Activated CD4-positive, alpha-beta memory T cell treated with anti-CD3 and anti-CD28 coated beads for 36 hours (primary cell): ENCODE measurements around the gene SV2B. TPM values are rescaled to one million over a fixed set of nuclear protein-coding genes. Genes with fewer than 3 reads are reported as not detected.
A peak's percentile ranks its signal among the peaks of the same experiment; 100 is the strongest.

Experiments
- CTCF ChIA-PET: fragments of 350-600 bp; sonication (Branson Sonifier 250); formaldehyde crosslinking; loops from one replicate; lab custom pipeline; 2021; ENCODE audit warnings: antibody characterized with exemption, inconsistent platforms; lab: Charles Lee
- POLR2A ChIA-PET: fragments of 350-600 bp; sonication (Branson Sonifier 250); formaldehyde crosslinking; loops from one replicate; lab custom pipeline; 2021; ENCODE audit warnings: antibody characterized with exemption; lab: Charles Lee
- DNase-seq: peaks from one replicate; pipeline ENCODE4 v3.0.0-alpha.2; 2020
- H3K27ac Mint-ChIP-seq: one replicate; pipeline ENCODE4 v1.8.0; 2021; ENCODE audit warnings: mixed read lengths
- H3K27me3 Mint-ChIP-seq: one replicate; pipeline ENCODE4 v1.8.0; 2021; ENCODE audit warnings: mixed read lengths
- H3K36me3 Mint-ChIP-seq: one replicate; pipeline ENCODE4 v1.8.0; 2021; ENCODE audit warnings: mixed read lengths
- H3K4me1 Mint-ChIP-seq: one replicate; pipeline ENCODE4 v1.8.0; 2021; ENCODE audit warnings: low read depth, mixed read lengths
- H3K4me3 Mint-ChIP-seq: one replicate; pipeline ENCODE4 v1.8.0; 2021; ENCODE audit warnings: mild to moderate bottlenecking, mixed read lengths
- H3K9me3 Mint-ChIP-seq: one replicate; pipeline ENCODE4 v1.8.0; 2021; ENCODE audit warnings: mixed read lengths
- intact Hi-C: fragments of 100-400 bp; cut with micrococcal nuclease; formaldehyde crosslinking; loops from one replicate; pipeline ENCODE4 v1.15.1; 2023
- total RNA-seq, 2 experiments: library from RNA; stranded (reverse); gene quantifications; one replicate each; pipeline ENCODE4 v1.2.3, GENCODE V29; 2021

The SV2B gene, protein sequence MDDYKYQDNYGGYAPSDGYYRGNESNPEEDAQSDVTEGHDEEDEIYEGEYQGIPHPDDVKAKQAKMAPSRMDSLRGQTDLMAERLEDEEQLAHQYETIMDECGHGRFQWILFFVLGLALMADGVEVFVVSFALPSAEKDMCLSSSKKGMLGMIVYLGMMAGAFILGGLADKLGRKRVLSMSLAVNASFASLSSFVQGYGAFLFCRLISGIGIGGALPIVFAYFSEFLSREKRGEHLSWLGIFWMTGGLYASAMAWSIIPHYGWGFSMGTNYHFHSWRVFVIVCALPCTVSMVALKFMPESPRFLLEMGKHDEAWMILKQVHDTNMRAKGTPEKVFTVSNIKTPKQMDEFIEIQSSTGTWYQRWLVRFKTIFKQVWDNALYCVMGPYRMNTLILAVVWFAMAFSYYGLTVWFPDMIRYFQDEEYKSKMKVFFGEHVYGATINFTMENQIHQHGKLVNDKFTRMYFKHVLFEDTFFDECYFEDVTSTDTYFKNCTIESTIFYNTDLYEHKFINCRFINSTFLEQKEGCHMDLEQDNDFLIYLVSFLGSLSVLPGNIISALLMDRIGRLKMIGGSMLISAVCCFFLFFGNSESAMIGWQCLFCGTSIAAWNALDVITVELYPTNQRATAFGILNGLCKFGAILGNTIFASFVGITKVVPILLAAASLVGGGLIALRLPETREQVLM
- total RNA-seq = under 1 TPM; 0.02 to 0.05 TPM

DNA sequence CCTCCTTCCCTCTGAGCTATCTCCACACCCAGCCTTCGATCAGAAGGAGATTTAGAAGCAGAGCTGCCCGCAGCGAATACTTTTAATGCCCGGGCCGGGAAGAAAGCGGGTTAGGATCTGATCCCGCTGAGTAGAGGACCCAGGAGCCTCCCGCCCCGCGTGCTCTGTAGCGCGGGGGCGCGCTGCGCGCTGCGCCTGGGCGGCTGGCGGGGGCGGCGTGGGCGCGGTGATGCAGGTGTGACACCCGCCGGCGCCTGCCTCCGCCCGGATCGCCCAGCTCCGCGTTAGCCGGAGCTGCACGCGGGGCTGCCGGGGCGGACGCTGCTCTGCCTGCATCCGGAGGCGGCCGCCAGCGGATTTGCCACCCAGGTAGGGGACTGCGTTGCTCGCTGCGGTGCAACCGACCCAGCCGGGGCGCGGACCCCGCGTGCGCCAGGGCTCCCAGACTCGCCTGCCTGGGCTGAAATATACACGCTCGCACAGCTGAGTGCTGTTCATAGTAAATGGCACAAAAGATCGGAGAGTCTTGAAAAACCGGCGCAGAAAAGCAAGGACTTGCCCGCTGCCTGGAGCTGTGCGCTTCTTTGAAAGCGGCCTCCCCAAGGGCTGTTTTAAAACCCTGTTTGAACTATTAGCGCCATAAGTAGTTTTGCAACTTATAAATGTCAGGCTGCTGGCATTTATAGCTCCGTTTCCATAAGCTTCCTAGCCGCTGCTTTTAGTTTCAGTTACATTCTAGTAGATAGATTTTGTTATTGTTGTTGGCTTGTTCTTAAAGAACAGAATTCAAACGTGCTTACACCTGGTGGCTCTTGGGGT is at the start of gene SV2B:
TSS of gene SV2B (plus strand) at position 263 of the 819 bp plus-strand sequence. CDS start 126,007 bp downstream, outside the sequence.
- Mint-ChIP-seq H3K9me3 (no peaks in the 10 kb centered on the region), H3K4me1 (peaks cover 15% of the 10 kb centered on the region), H3K4me3 (peak within 1 kb of the TSS; percentile 71), H3K27me3 (peaks cover 55% of the 10 kb centered on the region), H3K36me3 (no peaks in the 10 kb centered on the region), H3K27ac (no peak within 1 kb of the TSS)
- intact Hi-C loops = no loop called here
- DNase-seq = peak; percentile 61
- POLR2A ChIA-PET = no interaction called here
- CTCF ChIA-PET = interaction anchor here (0.7 to 1.4 kb wide), 7 partner anchors 11 to 145 kb away, joined by 3 to 5 read pairs (median 3); no protein-coding TSS in a partner anchor

DNA sequence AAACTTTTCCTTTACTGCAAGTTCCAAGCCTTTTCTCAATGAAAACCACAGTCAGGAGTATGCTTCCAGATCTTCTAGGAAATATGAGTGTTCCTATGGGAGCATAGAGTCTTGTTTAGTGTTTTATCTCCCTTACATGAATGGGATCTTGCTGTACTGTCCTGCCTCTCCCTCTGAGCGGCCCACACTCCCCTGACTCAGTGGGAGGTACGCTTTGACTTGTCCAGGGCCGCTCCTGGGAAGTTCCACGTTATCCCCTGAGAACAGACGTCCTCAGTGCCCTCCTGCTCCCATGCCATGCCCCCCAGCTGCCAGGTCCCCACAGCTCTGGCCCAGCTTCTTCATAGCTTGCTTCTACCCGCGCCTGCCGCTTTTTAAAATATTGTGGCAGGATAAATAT is 48.8 kb upstream of the SV2B start:
- no peak for DNase-seq
- no peak overlapping the region for H3K27ac Mint-ChIP-seq
- H3K4me1 Mint-ChIP-seq = peaks cover 16% of the 10 kb centered on the region
- peaks cover 5% of the 10 kb centered on the region for H3K9me3 Mint-ChIP-seq
- intact Hi-C loops = no loop called here
- H3K36me3 Mint-ChIP-seq = no peaks in the 10 kb centered on the region
- POLR2A ChIA-PET = no interaction called here
- H3K27me3 Mint-ChIP-seq = peaks cover 21% of the 10 kb centered on the region
- CTCF ChIA-PET = interaction anchor here (3.3 kb wide), 1 partner anchor 93 kb away, joined by 32 read pairs; no protein-coding TSS in a partner anchor
- H3K4me3 Mint-ChIP-seq = no peak overlapping the region

DNA sequence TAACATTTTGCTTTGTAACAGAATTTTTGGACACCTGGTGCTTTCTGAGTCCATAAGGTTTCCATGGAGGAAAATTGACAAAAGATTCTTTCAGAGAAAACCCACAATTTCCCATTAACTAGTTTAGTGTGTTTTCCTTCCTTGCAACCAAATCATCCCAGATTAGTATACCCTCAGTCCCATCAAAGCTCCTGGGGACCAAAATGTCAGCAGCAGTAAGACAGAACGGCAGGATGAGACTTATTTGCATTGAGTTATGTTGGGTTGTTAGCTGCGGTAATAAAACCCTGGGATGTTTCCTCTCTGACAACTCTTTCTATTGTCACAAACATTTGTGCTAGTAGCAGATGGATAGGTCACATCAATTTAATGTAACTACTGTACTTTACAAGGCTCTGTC is 45.2 kb upstream of the SV2B start:
- no peak overlapping the region for H3K4me3 Mint-ChIP-seq
- H3K9me3 Mint-ChIP-seq = no peaks in the 10 kb centered on the region
- H3K27ac Mint-ChIP-seq = no peak overlapping the region
- H3K4me1 Mint-ChIP-seq = peaks cover under 1% of the 10 kb centered on the region
- intact Hi-C loops = no loop called here
- DNase-seq = no peak
- CTCF ChIA-PET = interaction anchor here (0.6 to 2.8 kb wide), 6 partner anchors 97 to 219 kb away, joined by 3 to 29 read pairs (median 9); partner anchors contain the start of gene HDDC3
- POLR2A ChIA-PET = no interaction called here
- peaks cover 40% of the 10 kb centered on the region for H3K27me3 Mint-ChIP-seq
- no peaks in the 10 kb centered on the region for H3K36me3 Mint-ChIP-seq

DNA sequence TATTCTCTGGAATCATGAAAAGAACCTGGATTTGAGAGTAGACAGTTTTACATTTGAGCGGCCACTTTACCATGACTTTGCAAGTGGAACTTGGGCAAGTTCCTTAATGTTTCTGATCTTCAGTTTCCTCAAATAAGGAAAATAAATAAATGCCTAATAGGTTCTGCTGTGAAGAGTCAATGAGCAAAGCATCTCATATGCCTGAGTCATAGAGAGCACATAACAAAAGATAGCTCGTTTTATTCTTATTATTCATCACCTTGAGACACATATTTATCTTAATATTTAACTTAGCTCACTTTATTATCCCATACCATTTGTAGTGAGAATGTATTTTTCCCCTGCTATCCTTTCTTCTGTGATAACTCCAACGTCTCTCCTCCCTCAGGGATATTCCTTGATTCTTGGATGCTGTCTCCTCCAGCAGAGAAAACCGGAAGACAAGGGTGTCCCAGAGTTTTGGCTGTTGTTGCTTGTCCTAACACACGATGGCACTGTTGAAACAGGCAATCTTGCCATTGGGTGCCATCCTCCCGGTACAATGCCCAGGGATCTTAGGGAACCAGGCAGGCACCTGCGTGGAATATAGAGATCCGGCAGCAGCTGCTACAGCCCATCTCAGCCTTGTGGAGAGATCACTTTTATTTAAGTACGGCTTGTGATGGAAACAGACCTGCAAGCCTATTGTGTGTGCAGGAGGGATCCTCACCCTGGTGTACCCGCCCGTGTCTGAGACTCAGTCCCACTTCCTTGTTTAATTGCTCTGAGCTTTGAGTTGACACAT is 44.3 kb upstream of the SV2B start:
- H3K4me1 Mint-ChIP-seq = no peaks in the 10 kb centered on the region
- H3K4me3 Mint-ChIP-seq = no peak overlapping the region
- H3K36me3 Mint-ChIP-seq = no peaks in the 10 kb centered on the region
- ChIA-PET CTCF (interaction anchor here (0.7 to 4.8 kb wide), 25 partner anchors 20 to 651 kb away, joined by 3 to 84 read pairs (median 4); partner anchors contain the start of gene HDDC3), POLR2A (no interaction called here)
- peak; percentile 49 for DNase-seq
- no peak overlapping the region for H3K27ac Mint-ChIP-seq
- intact Hi-C loops = loop anchor here (1.0 kb wide), 2 partner anchors 169 to 216 kb away; no protein-coding TSS in a partner anchor
- no peaks in the 10 kb centered on the region for H3K9me3 Mint-ChIP-seq
- H3K27me3 Mint-ChIP-seq = peaks cover 42% of the 10 kb centered on the region

DNA sequence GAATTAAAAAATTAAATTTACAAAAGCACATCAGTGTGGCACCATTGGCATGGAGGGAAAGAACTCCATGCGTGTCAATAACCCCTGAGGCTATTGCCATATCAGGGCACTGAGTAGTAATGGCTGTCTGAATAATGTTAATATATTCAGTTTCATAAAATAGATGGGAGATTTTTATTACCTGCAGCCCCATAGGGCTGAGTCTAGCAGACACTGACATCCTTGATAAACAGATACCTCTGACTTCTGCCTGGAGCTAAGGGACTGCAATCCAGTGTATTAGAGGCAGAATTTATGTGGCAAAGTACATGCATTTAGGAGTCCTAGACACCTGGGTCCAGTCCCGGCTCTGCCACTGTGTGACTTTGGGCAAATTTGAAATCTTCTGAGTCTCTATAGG is 38.8 kb upstream of the SV2B start:
- Mint-ChIP-seq H3K27me3 (peaks cover 22% of the 10 kb centered on the region), H3K4me1 (no peaks in the 10 kb centered on the region), H3K36me3 (no peaks in the 10 kb centered on the region), H3K27ac (no peak overlapping the region), H3K4me3 (no peak overlapping the region), H3K9me3 (peaks cover 8% of the 10 kb centered on the region)
- CTCF ChIA-PET = interaction anchor here (0.7 kb wide), 1 partner anchor 211 kb away, joined by 3 read pairs; no protein-coding TSS in a partner anchor
- intact Hi-C loops = no loop called here
- POLR2A ChIA-PET = no interaction called here
- DNase-seq = no peak

DNA sequence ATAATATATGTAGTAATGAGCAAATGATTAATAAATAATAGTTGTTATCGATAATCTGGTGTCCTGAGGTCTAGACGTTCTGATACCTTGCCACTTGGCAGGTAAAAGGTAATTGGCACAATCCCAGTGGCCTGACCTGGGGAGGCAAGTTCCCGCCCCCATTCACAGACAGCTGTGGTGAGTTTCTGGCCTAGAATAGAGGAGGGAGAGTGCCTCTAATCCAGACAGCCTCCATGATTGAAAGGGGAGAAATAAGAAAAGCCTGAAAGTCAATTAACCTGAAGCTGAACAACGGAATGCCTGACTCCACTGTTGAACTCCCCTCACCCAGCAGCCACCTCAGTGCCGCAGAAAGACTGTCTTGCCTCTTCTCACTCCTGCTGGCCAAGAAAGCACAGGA is 38.1 kb upstream of the SV2B start:
- no peaks in the 10 kb centered on the region for H3K36me3 Mint-ChIP-seq
- H3K27me3 Mint-ChIP-seq = peaks cover 18% of the 10 kb centered on the region
- ChIA-PET CTCF (interaction anchor here (1.1 kb wide), 1 partner anchor 185 kb away, joined by 3 read pairs; no protein-coding TSS in a partner anchor), POLR2A (no interaction called here)
- H3K4me3 Mint-ChIP-seq = no peak overlapping the region
- no peak for DNase-seq
- intact Hi-C loops = no loop called here
- no peaks in the 10 kb centered on the region for H3K4me1 Mint-ChIP-seq
- H3K9me3 Mint-ChIP-seq = peaks cover 8% of the 10 kb centered on the region
- H3K27ac Mint-ChIP-seq = no peak overlapping the region

DNA sequence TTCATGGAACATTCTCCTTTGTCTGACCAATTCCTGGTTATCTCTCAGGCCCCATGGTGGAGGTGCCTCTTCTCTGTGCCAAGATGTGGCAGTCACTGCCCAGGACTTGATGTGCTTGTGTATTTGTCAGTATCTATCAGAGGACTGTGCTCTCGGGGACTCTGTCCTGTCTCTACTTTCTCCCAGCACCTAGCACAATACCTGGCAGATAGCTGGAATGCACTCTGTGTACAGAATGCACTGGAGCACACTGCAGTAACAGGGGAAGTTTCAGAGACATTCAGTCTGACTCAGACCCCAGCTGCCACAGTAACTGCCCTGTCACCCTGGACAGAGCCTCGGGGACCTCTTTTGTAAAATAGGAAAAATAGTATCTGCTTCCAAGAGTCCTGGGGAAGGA is 34.6 kb upstream of the SV2B start:
- intact Hi-C loops = no loop called here
- no peaks in the 10 kb centered on the region for H3K27me3 Mint-ChIP-seq
- no peaks in the 10 kb centered on the region for H3K4me1 Mint-ChIP-seq
- peaks cover 8% of the 10 kb centered on the region for H3K9me3 Mint-ChIP-seq
- ChIA-PET CTCF (no interaction called here), POLR2A (no interaction called here)
- no peak for DNase-seq
- H3K36me3 Mint-ChIP-seq = no peaks in the 10 kb centered on the region
- no peak overlapping the region for H3K27ac Mint-ChIP-seq
- no peak overlapping the region for H3K4me3 Mint-ChIP-seq

DNA sequence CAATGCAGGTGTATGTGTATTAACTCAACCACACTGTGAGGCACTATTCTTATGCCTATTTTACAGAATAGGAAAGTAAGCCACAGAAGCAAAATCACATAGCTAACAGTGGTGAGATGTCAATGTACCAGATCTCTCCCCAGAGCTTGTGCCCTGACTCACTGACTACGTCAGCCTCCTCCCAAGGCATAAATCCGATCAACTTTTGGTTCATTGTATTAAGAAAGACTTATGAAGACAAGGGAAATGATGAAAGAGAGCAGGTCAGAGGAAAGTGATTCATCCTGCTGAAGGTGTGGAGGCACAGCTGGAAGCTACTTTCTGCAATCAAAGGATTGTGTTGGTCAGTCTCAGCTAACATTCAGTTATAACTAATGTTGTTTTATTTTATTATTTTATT is 33.0 kb upstream of the SV2B start:
- no peak overlapping the region for H3K4me3 Mint-ChIP-seq
- no peak overlapping the region for H3K27ac Mint-ChIP-seq
- no peak for DNase-seq
- POLR2A ChIA-PET = no interaction called here
- peaks cover 8% of the 10 kb centered on the region for H3K9me3 Mint-ChIP-seq
- intact Hi-C loops = no loop called here
- peaks cover 2% of the 10 kb centered on the region for H3K27me3 Mint-ChIP-seq
- H3K36me3 Mint-ChIP-seq = no peaks in the 10 kb centered on the region
- CTCF ChIA-PET = no interaction called here
- no peaks in the 10 kb centered on the region for H3K4me1 Mint-ChIP-seq

DNA sequence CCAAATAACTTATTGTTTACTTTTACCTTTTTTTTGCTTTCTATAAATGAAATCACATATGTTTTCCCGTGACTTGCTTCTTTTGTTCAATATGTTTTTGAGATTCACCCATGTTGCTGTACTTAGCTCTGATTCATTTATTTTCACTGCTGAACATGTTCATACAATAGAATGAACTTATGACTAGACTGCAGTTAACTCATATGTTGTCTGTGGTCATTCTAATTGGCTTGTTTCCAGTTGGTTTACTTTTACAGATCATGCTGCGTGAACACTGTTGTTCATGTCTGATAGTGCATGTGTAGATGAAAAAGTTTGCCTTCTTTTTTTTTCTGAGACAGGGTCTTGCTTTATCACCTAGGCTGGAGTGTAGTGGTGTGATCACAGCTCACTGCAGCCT is 31.6 kb upstream of the SV2B start:
- Mint-ChIP-seq H3K27me3 (peaks cover 7% of the 10 kb centered on the region), H3K4me1 (no peaks in the 10 kb centered on the region), H3K9me3 (peaks cover 8% of the 10 kb centered on the region), H3K27ac (no peak overlapping the region), H3K36me3 (no peaks in the 10 kb centered on the region), H3K4me3 (no peak overlapping the region)
- intact Hi-C loops = no loop called here
- CTCF ChIA-PET = no interaction called here
- no peak for DNase-seq
- POLR2A ChIA-PET = no interaction called here

DNA sequence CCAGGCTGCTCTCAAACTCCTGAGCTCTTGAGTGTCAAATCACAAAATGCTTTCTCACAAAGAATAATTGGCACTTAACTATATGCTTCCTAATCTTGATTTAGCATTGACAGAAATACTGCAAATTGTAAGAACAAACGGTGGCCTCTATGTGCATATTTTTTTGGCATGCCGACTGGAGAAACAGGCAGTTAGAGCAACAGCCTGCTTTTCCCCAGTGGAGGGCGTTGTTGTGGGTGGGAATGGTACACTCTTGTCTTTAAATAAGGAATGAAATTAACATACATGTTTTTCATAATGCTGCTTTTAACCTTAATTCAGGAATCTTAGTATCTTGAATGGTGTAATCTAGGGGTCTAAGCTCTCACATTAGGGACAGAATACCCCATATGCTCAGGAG is 31.1 kb upstream of the SV2B start:
- ChIA-PET POLR2A (no interaction called here), CTCF (no interaction called here)
- no peaks in the 10 kb centered on the region for H3K4me1 Mint-ChIP-seq
- DNase-seq = no peak
- intact Hi-C loops = no loop called here
- H3K36me3 Mint-ChIP-seq = no peaks in the 10 kb centered on the region
- no peak overlapping the region for H3K27ac Mint-ChIP-seq
- H3K27me3 Mint-ChIP-seq = peaks cover 7% of the 10 kb centered on the region
- no peak overlapping the region for H3K4me3 Mint-ChIP-seq
- H3K9me3 Mint-ChIP-seq = peaks cover 8% of the 10 kb centered on the region

DNA sequence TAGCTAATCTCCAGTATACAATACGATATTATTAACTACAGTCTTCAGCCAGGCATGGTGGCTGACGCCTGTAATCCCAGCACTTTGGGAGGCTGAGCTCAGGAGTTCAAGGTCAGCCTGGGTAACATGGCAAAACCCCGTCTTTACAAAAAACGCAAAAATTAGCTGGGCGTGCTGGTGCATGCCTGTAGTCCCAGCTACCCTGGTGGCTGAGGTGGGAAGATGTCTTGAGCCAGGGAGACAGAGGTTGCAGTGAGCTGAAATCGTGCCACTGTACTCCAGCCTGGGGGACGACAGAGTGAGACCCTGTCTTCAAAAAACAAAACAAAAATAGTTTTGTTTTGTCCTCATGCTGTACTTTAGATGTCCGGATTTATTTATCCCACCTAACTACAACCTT is 29.2 kb upstream of the SV2B start:
- H3K4me3 Mint-ChIP-seq = no peak overlapping the region
- H3K36me3 Mint-ChIP-seq = no peaks in the 10 kb centered on the region
- peaks cover 7% of the 10 kb centered on the region for H3K27me3 Mint-ChIP-seq
- no peak for DNase-seq
- no peak overlapping the region for H3K27ac Mint-ChIP-seq
- intact Hi-C loops = no loop called here
- ChIA-PET POLR2A (no interaction called here), CTCF (no interaction called here)
- no peaks in the 10 kb centered on the region for H3K4me1 Mint-ChIP-seq
- H3K9me3 Mint-ChIP-seq = no peaks in the 10 kb centered on the region
